HCT116 (cell line): ENCODE measurements around the gene SRGN. TPM values are rescaled to one million over a fixed set of nuclear protein-coding genes. Genes with fewer than 3 reads are reported as not detected.
A peak's percentile ranks its signal among the peaks of the same experiment; 100 is the strongest.

Experiments used
- ATAC-seq: fragments of 200-7000 bp; cut with Tn5 transposase; 2 replicates; pipeline ENCODE4 v1.9.1; 2020; ENCODE audit warnings: mild to moderate bottlenecking, moderate library complexity
- BruUV-seq: library from RNA; stranded (reverse); fragments of 400-500 nt; replicated peaks from 2 replicates; lab custom pipeline; 2021; lab: Mats Ljungman, UMichigan
- CTCF ChIA-PET: fragments of 300-600 bp; sonication (Branson Sonifier 250); formaldehyde crosslinking; loops from one replicate; lab custom pipeline; 2021; ENCODE audit warnings: antibody characterized with exemption; lab: Charles Lee
- POLR2A ChIA-PET: fragments of 300-600, 350-600 bp; sonication (Branson Sonifier 250); formaldehyde crosslinking; loops from one replicate; lab custom pipeline; 2021; ENCODE audit warnings: antibody characterized with exemption; lab: Charles Lee
- RAD21 ChIA-PET, 2 experiments: fragments of 300-600 bp; sonication (Branson Sonifier 250); formaldehyde crosslinking; loops; one replicate each; lab custom pipeline; 2023; ENCODE audit warnings: low total read pairs in 2 of 2; ENCODE audit not compliant: uncharacterized antibody in 2 of 2, unreplicated experiment in 2 of 2, low non-redundant PET in 1 of 2; lab: Charles Lee
- DNase-seq: peaks from one replicate; pipeline ENCODE4 v3.0.0-alpha.2; 2010; ENCODE audit warnings: low read depth, low spot score
- H2AFZ ChIP-seq: fragments of 200-600 bp; shearing (Covaris generic), sonication (generic); 2 replicates; pipeline ENCODE4 v1.6.1; 2017; ENCODE audit warnings: low read depth, mixed run types, mixed read lengths, antibody characterized with exemption, low read length; ENCODE audit not compliant: poor library complexity, severe bottlenecking
- H3K27ac ChIP-seq: 2 replicates; pipeline ENCODE4 v1.5.1; 2012; ENCODE audit warnings: low read depth, low read length
- H3K27me3 ChIP-seq: fragments of 200-600 bp; sonication (generic); 2 replicates; pipeline ENCODE4 v1.6.1; 2016; ENCODE audit warnings: mixed run types, low read length, mixed read lengths; ENCODE audit not compliant: insufficient read depth
- H3K36me3 ChIP-seq, 2 experiments: fragments of 200-500 bp in 1 of 2; fragments of 200-600 bp in 1 of 2; sonication (Bioruptor generic) in 1 of 2; sonication (generic) in 1 of 2; 2 replicates each; pipeline versions ENCODE4 v1.5.1 to v1.6.1; 2014 to 2016; ENCODE audit warnings: low read length in 2 of 2, inconsistent platforms in 1 of 2, mixed read lengths in 1 of 2, mixed run types in 1 of 2; ENCODE audit not compliant: insufficient read depth in 2 of 2, control insufficient read depth in 1 of 2
- H3K4me1 ChIP-seq, 2 experiments: fragments of 200-600 bp in 1 of 2; sonication (generic) in 1 of 2; 2 replicates each; pipeline versions ENCODE4 v1.5.1 to v1.6.1; 2012 to 2017; ENCODE audit warnings: low read length in 2 of 2, inconsistent platforms in 1 of 2, mild to moderate bottlenecking in 1 of 2, mixed read lengths in 1 of 2, mixed run types in 1 of 2, moderate library complexity in 1 of 2; ENCODE audit not compliant: insufficient read depth in 2 of 2, control insufficient read depth in 1 of 2
- H3K4me2 ChIP-seq: fragments of 200-600 bp; sonication (generic); 2 replicates; pipeline ENCODE4 v1.6.1; 2017; ENCODE audit warnings: mixed run types, low read length, mixed read lengths
- H3K4me3 ChIP-seq, 2 experiments: fragments of 200-600 bp in 1 of 2; sonication (generic) in 1 of 2; replicated peaks in 1 of 2; 2 replicates each; pipeline ENCODE4 v1.5.1; 2011 to 2016; ENCODE audit warnings: low read length in 2 of 2, control low read depth in 1 of 2, low read depth in 1 of 2, mild to moderate bottlenecking in 1 of 2, mixed read lengths in 1 of 2, mixed run types in 1 of 2
- H3K79me2 ChIP-seq: fragments of 200-600 bp; sonication (generic); 2 replicates; pipeline ENCODE4 v1.6.1; 2017; ENCODE audit warnings: mild to moderate bottlenecking, mixed run types, low read length, moderate library complexity, mixed read lengths; ENCODE audit not compliant: insufficient read depth
- H3K9ac ChIP-seq: fragments of 200-600 bp; sonication (generic); 2 replicates; pipeline ENCODE4 v1.6.1; 2016; ENCODE audit warnings: low read length, mixed read lengths
- H3K9me2 ChIP-seq: fragments of 200-600 bp; sonication (generic), shearing (Covaris generic); 2 replicates; pipeline ENCODE4 v1.6.1; 2017; ENCODE audit warnings: mixed run types, mild to moderate bottlenecking, moderate library complexity; ENCODE audit not compliant: insufficient read depth
- H3K9me3 ChIP-seq, 2 experiments: fragments of 200-500 bp in 1 of 2; fragments of 200-600 bp in 1 of 2; sonication (Bioruptor generic) in 1 of 2; sonication (generic) in 1 of 2; 2 replicates each; pipeline ENCODE4 v1.6.1; 2014 to 2017; ENCODE audit warnings: low read length in 2 of 2, mixed read lengths in 2 of 2, inconsistent platforms in 1 of 2, low read depth in 1 of 2, mild to moderate bottlenecking in 1 of 2, mixed run types in 1 of 2, moderate library complexity in 1 of 2; ENCODE audit not compliant: control insufficient read depth in 1 of 2, insufficient read depth in 1 of 2
- H4K20me1 ChIP-seq: fragments of 200-600 bp; sonication (generic), shearing (Covaris generic); 2 replicates; pipeline ENCODE4 v1.6.1; 2017; ENCODE audit warnings: mixed run types, mild to moderate bottlenecking, moderate library complexity; ENCODE audit not compliant: insufficient read depth
- ATF3 ChIP-seq: IDR thresholded peaks from 2 replicates; pipeline ENCODE4 v1.6.1; 2012
- CBX3 ChIP-seq: IDR thresholded peaks from 2 replicates; pipeline ENCODE4 v1.6.1; 2012; ENCODE audit warnings: low read depth
- ELF1 ChIP-seq: IDR thresholded peaks from 2 replicates; pipeline ENCODE4 v1.6.1; 2012; ENCODE audit warnings: low read depth, borderline replicate concordance
- EZH2 ChIP-seq: fragments of 200-600 bp; sonication (generic); IDR thresholded peaks from 2 replicates; pipeline ENCODE4 v1.6.1; 2017; ENCODE audit warnings: antibody characterized with exemption, mixed run types
- EZH2phosphoT487 ChIP-seq: fragments of 200-600 bp; IDR thresholded peaks from 2 replicates; pipeline ENCODE4 v1.6.1; 2018; ENCODE audit warnings: antibody characterized with exemption, borderline replicate concordance
- FOSL1 ChIP-seq: IDR thresholded peaks from 2 replicates; pipeline ENCODE4 v1.6.1; 2012; ENCODE audit warnings: low read depth
- JUND ChIP-seq: IDR thresholded peaks from 2 replicates; pipeline ENCODE4 v1.6.1; 2012
- MAX ChIP-seq: IDR thresholded peaks from 2 replicates; pipeline ENCODE4 v1.6.1; 2012
- POLR2A ChIP-seq: IDR thresholded peaks from 2 replicates; pipeline ENCODE4 v1.7.0; 2011; ENCODE audit warnings: borderline replicate concordance; ENCODE audit not compliant: insufficient read depth, insufficient read length; ENCODE audit errors: extremely low read depth
- POLR2AphosphoS5 ChIP-seq: IDR thresholded peaks from 2 replicates; pipeline ENCODE4 v1.6.1; 2011; ENCODE audit warnings: mild to moderate bottlenecking, low read depth, low read length, moderate library complexity
- RAD21 ChIP-seq: IDR thresholded peaks from 2 replicates; pipeline ENCODE4 v1.6.1; 2012; ENCODE audit warnings: low read depth, mild to moderate bottlenecking
- REST ChIP-seq: IDR thresholded peaks from 2 replicates; pipeline ENCODE4 v1.6.1; 2012; ENCODE audit warnings: low read depth
- SRF ChIP-seq: IDR thresholded peaks from 2 replicates; pipeline ENCODE4 v1.6.1; 2012; ENCODE audit warnings: low read depth
- TCF7L2 ChIP-seq: IDR thresholded peaks from 2 replicates; pipeline ENCODE4 v1.7.0; 2011; ENCODE audit warnings: borderline replicate concordance, inconsistent platforms; ENCODE audit not compliant: insufficient read depth, insufficient read length; ENCODE audit errors: extremely low read depth
- YY1 ChIP-seq: IDR thresholded peaks from 2 replicates; pipeline ENCODE4 v1.6.1; 2011; ENCODE audit warnings: low read length, low read depth, moderate library complexity, mild to moderate bottlenecking; ENCODE audit not compliant: insufficient replicate concordance; ENCODE audit errors: extremely low read depth
- ZBTB33 ChIP-seq: IDR thresholded peaks from 2 replicates; pipeline ENCODE4 v1.6.1; 2011; ENCODE audit warnings: mild to moderate bottlenecking, low read length, moderate library complexity; ENCODE audit not compliant: insufficient replicate concordance; ENCODE audit errors: extremely low read depth
- ZFX ChIP-seq: fragments of 450-650 bp; IDR thresholded peaks from 2 replicates; pipeline ENCODE4 v1.6.1; 2017
- ZNF274 ChIP-seq: fragments of 200-500 bp; sonication (Bioruptor generic); IDR thresholded peaks from 2 replicates; pipeline ENCODE4 v1.6.1; 2014; ENCODE audit warnings: mild to moderate bottlenecking, low read depth, low read length, inconsistent platforms
- intact Hi-C: fragments of 100-400 bp; cut with micrococcal nuclease; formaldehyde crosslinking; loops from 2 replicates; pipeline ENCODE4 v1.10.0; 2022
- total RNA-seq: library from RNA; stranded (reverse); gene quantifications from one replicate; pipeline ENCODE4 v1.2.1, GENCODE V29; 2021; ENCODE audit not compliant: unreplicated experiment

The SRGN gene
- total RNA-seq, 1 experiment from 2014 or later: 1.8 TPM

- POLR2A ChIA-PET: no interaction called here
- H3K4me3 ChIP-seq: peak overlapping the region; percentile 9 to 21; a peak in 3 of 4 replicates
- TF ChIP-seq ATF3 (no peak), REST (no peak), ZFX (no peak), SRF (no peak), TCF7L2 (no peak), ZNF274 (no peak), EZH2 (no peak), RAD21 (no peak), CBX3 (no peak), MAX (peak; percentile 39; the same call in 1 of the 2 replicates), FOSL1 (peak; percentile 20; the same call in 1 of the 2 replicates), JUND (peak; percentile 39), ZBTB33 (no peak), POLR2A (no peak), EZH2phosphoT487 (no peak), ELF1 (no peak), YY1 (no peak), POLR2AphosphoS5 (no peak)
These were observed 26.4 kb upstream of the SRGN start for GRCh38 chr10:69061305-69062161.

More at GRCh38 chr10:69061305-69062161, 26.4 kb upstream of the SRGN start:
- no peaks in the 10 kb centered on the region for H3K27me3 ChIP-seq
- H4K20me1 ChIP-seq: no peaks in the 10 kb centered on the region
- no peaks in the 10 kb centered on the region for H3K79me2 ChIP-seq
- ChIA-PET RAD21 (no interaction called here), CTCF (no interaction called here)
- H3K9me3 ChIP-seq: no peaks in the 10 kb centered on the region
- H3K36me3 ChIP-seq: no peaks in the 10 kb centered on the region
- H3K4me2 ChIP-seq: peak overlapping the region; percentile 61
- intact Hi-C loops: no loop called here
- H3K4me1 ChIP-seq: peaks cover 0 to 9% of the 10 kb centered on the region in 2 experiments; a peak in 2 of 4 replicates
- BruUV-seq: no TSS peak
- DNase-seq (no peak), ATAC-seq (peak; percentile 68)
- H3K9me2 ChIP-seq: no peaks in the 10 kb centered on the region
- H2AFZ ChIP-seq: peak overlapping the region; percentile 28
- no peak overlapping the region for H3K27ac ChIP-seq
- H3K9ac ChIP-seq: 0 out of 2 replicates have a peak overlapping the region, but pooled peaks have one; percentile 13
